IgD-negative memory B cell (primary cell): ENCODE data around the gene BBS1. TPM values are rescaled to one million over a fixed set of nuclear protein-coding genes. Genes with fewer than 3 reads are reported as not detected.
"Not testable (repeated sequence)": the region's sequence is repeated elsewhere in the genome, so short reads cannot be mapped to it uniquely, and the experiment has no call there.

Source experiments
- H3K27ac Mint-ChIP-seq, 3 donors: one replicate each; pipeline ENCODE4 v1.8.0; 2020 to 2022; ENCODE audit warnings: mild to moderate bottlenecking in 3 of 3, mixed read lengths in 3 of 3, moderate library complexity in 1 of 3
- H3K27me3 Mint-ChIP-seq: one replicate; pipeline ENCODE4 v1.8.0; 2021; ENCODE audit warnings: mixed read lengths
- H3K36me3 Mint-ChIP-seq: one replicate; pipeline ENCODE4 v1.8.0; 2020; ENCODE audit warnings: mild to moderate bottlenecking, mixed read lengths
- H3K4me1 Mint-ChIP-seq, 3 donors: one replicate each; pipeline ENCODE4 v1.8.0; 2020 to 2022; ENCODE audit warnings: mixed read lengths in 3 of 3, mild to moderate bottlenecking in 1 of 3
- H3K4me3 Mint-ChIP-seq, 4 donors: one replicate each; pipeline ENCODE4 v1.8.0; 2020 to 2022; ENCODE audit warnings: mild to moderate bottlenecking in 4 of 4, mixed read lengths in 4 of 4, moderate library complexity in 3 of 4
- H3K9me3 Mint-ChIP-seq, 3 donors: one replicate each; pipeline ENCODE4 v1.8.0; 2020 to 2021; ENCODE audit warnings: mixed read lengths in 3 of 3, mild to moderate bottlenecking in 1 of 3
- polyA plus RNA-seq: library from polyadenylated mRNA; unstranded; fragments of 300-500 nt; fragmentation: Illumina TruSeq; gene quantifications from one replicate; pipeline ENCODE4 v1.2.3, GENCODE V29; 2021

Gene BBS1
- polyA plus RNA-seq, 1 donor from 2014 or later, result 10.3 TPM

DNA sequence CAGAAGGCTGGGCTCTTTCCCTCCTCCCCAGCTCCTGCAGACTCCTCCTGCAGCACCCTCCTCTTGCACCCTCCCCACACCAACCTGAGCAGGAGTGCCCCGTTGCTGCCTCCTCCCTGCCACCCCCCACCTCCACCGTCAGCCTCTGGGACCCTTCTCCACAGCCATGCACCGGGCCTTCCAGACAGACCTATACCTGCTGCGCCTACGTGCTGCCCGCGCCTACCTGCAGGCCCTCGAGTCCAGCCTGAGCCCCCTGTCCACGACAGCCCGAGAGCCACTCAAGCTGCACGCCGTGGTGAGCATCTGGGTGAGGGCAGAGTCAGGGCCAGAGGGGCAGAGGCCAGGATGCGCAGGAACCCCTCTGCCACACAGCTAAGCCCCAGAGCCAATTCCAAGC is 19.2 kb downstream of the BBS1 start:
- H3K9me3 Mint-ChIP-seq, result no peaks in the 10 kb centered on the region
- peaks cover 0 to 3% (median 0%) of the 10 kb centered on the region in 3 donors for H3K4me1 Mint-ChIP-seq
- H3K36me3 Mint-ChIP-seq, result no peaks in the 10 kb centered on the region
- H3K27me3 Mint-ChIP-seq, result no peaks in the 10 kb centered on the region
- H3K4me3 Mint-ChIP-seq, result no peak overlapping the region
- H3K27ac Mint-ChIP-seq, result no peak overlapping the region

DNA sequence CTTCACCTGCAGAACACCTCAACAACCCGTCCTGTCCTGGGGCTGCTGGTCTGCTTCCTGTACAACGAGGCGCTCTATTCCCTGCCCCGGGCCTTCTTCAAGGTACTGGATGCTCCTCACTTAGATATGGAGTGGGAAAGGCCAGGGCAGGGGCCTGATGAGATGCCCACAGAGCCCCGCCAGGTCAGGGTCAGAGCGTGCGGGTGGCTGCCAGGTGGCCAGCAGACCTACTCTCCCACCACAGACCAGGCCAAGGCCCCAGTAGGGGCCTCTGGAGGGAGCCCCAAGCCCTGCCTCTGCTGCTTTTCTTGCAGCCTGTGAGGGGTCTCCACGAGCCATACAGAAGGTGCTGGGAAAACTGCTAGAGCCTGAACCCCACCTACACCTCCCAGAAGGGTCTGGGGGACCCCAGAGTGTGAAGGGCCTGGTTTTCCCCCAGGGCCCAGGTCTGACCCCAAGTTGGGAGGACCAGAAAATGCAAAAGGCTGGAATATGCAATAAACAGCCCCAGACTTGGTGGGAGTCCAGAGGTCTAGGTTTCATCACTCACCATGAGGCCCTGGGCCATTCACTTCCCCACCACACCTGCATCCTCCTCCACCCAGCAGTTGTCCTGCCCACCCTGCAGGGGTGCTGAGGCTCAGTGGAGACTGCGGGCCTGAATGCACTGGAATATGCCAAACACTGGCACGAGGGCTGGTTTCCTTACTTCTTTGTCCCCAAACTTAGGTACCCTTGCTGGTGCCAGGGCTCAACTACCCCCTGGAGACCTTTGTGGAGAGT is 20.7 kb downstream of the BBS1 start:
- Mint-ChIP-seq H3K4me1 (peaks cover 0 to 3% (median 0%) of the 10 kb centered on the region in 3 donors), H3K9me3 (no peaks in the 10 kb centered on the region), H3K36me3 (no peaks in the 10 kb centered on the region), H3K4me3 (no peak overlapping the region), H3K27me3 (no peaks in the 10 kb centered on the region), H3K27ac (peak overlapping the region in 1 of 3 donors; percentile 85)

DNA sequence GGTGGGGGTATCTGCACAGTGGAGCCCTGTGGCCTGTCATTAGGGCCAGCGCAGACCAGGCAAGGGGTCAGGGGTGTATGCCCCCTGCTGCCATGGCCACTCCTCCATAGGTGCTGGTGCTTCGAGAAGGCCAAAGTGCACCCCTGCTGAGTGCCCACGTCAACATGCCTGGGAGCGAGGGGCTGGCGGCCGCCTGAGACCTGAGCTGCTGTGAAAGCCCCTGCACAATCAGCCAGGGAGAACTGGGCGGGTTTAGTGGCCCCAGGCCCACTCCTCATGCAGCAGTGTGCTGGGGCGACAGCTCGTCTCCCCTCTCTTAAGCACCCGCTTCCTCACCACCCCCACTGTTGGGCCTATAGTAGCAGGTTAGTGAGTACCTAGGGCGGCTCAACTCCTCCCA is 21.4 kb downstream of the BBS1 start:
- no peaks in the 10 kb centered on the region for H3K27me3 Mint-ChIP-seq
- peak overlapping the region in 1 of 3 donors; percentile 85 for H3K27ac Mint-ChIP-seq
- H3K9me3 Mint-ChIP-seq, result no peaks in the 10 kb centered on the region
- peaks cover 4% of the 10 kb centered on the region for H3K36me3 Mint-ChIP-seq
- H3K4me3 Mint-ChIP-seq, result no peak overlapping the region
- peaks cover 0 to 3% (median 0%) of the 10 kb centered on the region in 3 donors for H3K4me1 Mint-ChIP-seq

DNA sequence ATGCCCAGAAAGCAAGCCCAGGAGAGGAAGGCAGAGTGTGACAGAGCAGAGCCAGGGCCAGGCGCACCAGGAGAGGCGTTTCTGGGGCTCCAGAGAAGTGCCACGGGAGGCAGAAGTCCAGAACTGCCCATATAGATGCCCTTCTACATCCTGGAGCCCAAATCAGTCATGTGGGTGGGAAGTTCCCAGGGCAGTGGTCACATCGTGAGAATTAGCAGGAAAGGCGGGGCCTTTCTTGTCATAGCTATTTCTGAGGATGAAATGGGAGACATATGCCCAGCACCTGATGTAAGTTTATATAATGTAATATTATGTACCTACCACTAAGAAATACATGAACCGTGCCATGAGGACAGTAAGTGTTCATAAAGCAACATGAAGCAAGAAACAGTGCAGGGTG is 22.3 kb downstream of the BBS1 start:
- peaks cover 4% of the 10 kb centered on the region for H3K36me3 Mint-ChIP-seq
- H3K4me1 Mint-ChIP-seq, result peaks cover 0 to 3% (median 0%) of the 10 kb centered on the region in 3 donors
- no peaks in the 10 kb centered on the region for H3K9me3 Mint-ChIP-seq
- no peaks in the 10 kb centered on the region for H3K27me3 Mint-ChIP-seq
- H3K4me3 Mint-ChIP-seq, result no peak overlapping the region
- H3K27ac Mint-ChIP-seq, result peak overlapping the region in 1 of 3 donors; percentile 82

DNA sequence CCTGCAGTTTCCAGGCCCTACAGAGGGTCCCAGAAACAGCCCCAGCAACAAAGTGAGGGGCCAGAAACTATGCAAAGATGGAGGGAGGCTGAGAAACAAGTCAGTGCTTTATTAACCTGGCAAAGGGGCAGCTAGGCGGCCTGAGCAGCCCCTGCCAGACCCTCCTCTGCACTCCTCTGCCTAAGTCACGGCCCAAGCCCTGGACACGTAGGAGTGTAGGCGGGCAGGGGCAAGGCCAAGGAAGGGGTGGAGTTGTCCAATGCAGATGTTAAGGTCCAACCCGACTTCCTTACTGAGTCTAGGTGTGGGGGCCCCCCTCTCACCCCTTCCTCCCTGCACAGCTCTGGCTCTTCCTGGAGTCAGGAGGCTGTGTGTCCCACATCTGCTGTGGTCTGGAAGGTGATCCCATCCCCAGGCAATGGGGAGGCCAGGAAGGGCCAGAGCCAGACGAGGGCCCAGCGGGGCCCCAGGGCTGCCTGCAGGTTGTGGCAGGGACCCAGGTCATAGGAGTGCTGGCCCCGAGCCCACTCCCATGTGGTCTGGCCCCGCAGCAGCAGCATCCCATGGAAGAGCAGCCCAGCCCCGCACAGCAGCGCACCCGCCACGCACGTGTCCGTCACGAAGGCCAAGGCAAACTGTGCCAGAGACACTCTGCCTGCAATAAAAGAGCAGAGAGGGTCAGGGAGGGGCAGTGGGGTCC is 28.9 kb downstream of the BBS1 start:
- no peak overlapping the region for H3K27ac Mint-ChIP-seq
- peaks cover 12% of the 10 kb centered on the region for H3K36me3 Mint-ChIP-seq
- H3K9me3 Mint-ChIP-seq, result no peaks in the 10 kb centered on the region
- peak overlapping the region in 1 of 4 donors; percentile 43 for H3K4me3 Mint-ChIP-seq
- peaks cover 18 to 23% (median 19%) of the 10 kb centered on the region in 3 donors for H3K4me1 Mint-ChIP-seq
- H3K27me3 Mint-ChIP-seq, result no peaks in the 10 kb centered on the region

DNA sequence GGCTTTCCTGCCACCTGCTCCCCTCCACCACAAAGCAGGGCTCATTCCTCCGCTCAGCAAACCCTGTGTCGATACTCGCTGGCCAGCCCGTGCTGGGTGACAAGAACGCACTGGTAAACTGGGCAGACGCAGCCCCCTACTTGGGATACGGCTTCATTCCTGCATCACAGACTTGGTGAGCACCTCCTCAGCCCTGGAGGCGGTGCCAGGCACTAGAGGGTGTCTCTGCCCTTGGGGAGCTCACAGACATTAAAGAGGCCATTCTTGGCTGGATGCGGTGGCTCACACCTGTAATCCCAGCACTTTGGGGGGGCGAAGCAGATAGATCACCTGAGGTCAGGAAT is 29.4 kb downstream of the BBS1 start:
- H3K27me3 Mint-ChIP-seq, result no peaks in the 10 kb centered on the region
- peaks cover 12% of the 10 kb centered on the region for H3K36me3 Mint-ChIP-seq
- no peak overlapping the region for H3K27ac Mint-ChIP-seq
- H3K4me1 Mint-ChIP-seq, result peaks cover 19 to 26% (median 21%) of the 10 kb centered on the region in 3 donors
- H3K9me3 Mint-ChIP-seq, result no peaks in the 10 kb centered on the region
- no peak overlapping the region for H3K4me3 Mint-ChIP-seq

DNA sequence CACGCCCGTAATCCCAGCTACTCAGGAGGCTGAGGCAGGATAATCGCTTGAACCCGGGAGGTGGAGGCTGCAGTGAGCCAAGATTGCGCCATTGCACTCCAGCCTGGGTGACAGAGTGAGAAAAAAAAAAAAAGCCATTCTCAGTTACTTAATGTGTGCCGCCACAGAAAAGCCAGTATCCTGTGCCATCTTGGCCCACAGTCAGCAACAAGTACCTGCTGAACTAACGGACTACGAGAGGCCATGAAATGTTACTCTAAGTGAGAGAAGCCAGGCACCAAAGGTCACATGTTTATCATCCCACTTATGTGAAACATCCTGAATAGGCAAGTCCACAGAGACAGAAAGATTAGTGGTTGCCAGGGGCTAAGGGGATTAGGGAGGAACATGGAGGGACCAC is 30.2 kb downstream of the BBS1 start:
- Mint-ChIP-seq H3K36me3 (peaks cover 12% of the 10 kb centered on the region), H3K4me1 (peaks cover 24 to 30% (median 24%) of the 10 kb centered on the region in 3 donors), H3K4me3 (peak overlapping the region in 1 of 4 donors; percentile 91), H3K27ac (peak overlapping the region in 2 of 3 donors; percentile 31 to 56)
- not testable (repeated sequence) for H3K27me3 Mint-ChIP-seq, H3K9me3 Mint-ChIP-seq

DNA sequence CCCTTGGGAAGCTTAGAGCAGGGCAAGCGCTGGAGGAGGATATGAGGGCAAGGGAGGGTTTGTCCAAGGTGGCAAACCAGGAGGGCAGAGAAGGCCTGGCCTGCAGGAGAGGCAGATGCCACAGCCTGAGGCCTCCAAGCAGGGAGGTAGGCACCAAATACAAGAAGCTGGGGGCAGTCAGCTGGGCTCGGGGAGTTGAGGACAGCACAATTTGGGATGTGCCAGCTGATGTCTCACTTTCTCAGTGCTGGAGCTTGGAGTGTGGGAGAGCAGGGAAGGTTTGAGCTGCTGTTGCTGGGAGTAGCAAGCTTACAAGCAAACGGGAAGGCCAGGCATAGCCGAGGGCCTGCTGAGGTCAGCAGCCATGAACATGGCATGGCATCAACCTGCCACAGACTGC is 31.5 kb downstream of the BBS1 start:
- H3K36me3 Mint-ChIP-seq, result peaks cover 8% of the 10 kb centered on the region
- peak overlapping the region in 1 of 4 donors; percentile 91 for H3K4me3 Mint-ChIP-seq
- H3K27me3 Mint-ChIP-seq, result no peaks in the 10 kb centered on the region
- no peaks in the 10 kb centered on the region for H3K9me3 Mint-ChIP-seq
- H3K27ac Mint-ChIP-seq, result peak overlapping the region; percentile 39 to 89 (median 39)
- H3K4me1 Mint-ChIP-seq, result peaks cover 24 to 30% (median 24%) of the 10 kb centered on the region in 3 donors

DNA sequence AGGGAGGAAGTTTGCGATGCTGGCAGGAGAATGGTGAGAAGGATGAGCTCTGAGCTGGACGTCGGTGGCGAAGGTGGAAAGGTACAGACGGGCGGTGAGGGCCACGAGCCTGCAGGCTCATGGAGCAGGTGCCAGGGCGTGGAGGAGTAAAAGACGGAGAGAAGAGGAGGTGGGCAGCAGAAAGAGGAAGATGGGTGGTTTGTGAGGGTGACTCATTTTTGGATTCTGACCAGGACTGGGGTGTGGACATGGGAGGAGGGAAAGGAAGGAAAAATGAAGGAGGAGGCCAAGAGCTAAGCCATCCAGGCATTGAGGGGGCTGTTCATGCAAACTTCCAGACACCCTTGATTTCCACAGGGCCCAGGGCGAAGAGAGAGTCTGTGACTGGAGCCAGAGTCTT is 31.9 kb downstream of the BBS1 start:
- Mint-ChIP-seq H3K27me3 (no peaks in the 10 kb centered on the region), H3K27ac (peak overlapping the region; percentile 39 to 93 (median 89)), H3K36me3 (peaks cover 8% of the 10 kb centered on the region), H3K4me3 (peak overlapping the region in 3 of 4 donors; percentile 28 to 91 (median 41)), H3K9me3 (no peaks in the 10 kb centered on the region), H3K4me1 (peaks cover 24 to 30% (median 24%) of the 10 kb centered on the region in 3 donors)

DNA sequence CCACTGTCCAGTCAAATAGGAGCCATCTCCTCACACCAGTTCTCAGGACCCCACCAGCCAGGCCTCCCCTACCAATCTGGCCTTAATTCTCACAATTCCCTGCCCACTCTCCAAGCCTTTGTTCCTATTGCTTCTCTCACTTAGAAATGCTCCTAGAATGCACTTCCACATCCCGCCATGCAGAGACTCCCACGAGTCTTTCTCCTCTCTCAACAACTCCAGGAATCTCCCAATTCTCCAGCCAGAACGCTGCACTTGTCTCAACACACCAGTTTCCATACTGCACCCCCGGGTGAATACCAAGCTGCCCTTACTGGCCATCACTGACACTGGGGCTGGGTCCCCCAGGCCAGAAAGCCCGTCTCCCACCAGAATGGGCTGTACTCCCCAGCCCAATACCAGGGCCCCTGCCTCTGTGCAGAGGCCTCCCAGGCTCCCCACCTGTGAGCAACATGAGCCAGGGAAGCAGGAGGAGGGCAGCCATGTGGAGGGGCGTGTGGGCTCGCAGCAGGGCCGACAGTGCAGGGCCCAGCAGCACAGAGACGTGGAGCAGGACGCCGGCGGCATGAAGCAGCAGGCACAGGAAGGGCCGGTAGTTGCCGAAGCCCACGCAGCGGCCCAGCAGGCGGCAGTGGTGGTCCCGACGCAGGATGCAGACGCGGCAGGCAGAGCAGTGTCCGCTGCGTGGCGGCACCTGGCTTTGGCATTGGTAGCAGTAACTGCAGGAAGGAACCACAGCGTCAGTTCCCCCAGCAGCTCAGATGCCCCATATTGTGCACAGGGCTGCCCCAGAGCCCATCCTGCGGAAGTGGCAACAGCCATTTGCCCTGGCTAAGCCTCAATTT is 33.0 kb downstream of the BBS1 start:
- Mint-ChIP-seq H3K4me3 (peak overlapping the region; percentile 59 to 92 (median 88)), H3K27me3 (no peaks in the 10 kb centered on the region), H3K9me3 (no peaks in the 10 kb centered on the region), H3K4me1 (peaks cover 24 to 29% (median 24%) of the 10 kb centered on the region in 3 donors), H3K36me3 (peaks cover 6% of the 10 kb centered on the region), H3K27ac (peak overlapping the region; percentile 89 to 95 (median 93))

DNA sequence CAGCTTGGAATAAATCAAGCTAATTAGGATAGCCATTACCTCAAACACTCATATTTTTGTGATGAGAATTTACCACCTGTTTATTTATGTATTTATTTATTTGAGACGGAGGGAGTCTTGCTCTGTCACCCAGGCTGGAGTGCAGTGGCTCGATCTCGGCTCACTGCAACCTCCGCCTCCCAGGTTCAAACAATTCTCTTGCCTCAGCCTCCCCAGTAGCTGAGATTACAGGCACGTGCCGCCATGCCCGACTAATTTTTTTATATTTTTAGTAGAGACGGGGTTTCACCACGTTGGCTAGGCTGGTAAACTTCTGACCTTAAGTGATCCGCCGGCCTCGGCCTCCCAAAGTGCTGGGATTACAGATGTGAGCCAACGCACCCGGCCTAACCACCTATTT is 34.5 kb downstream of the BBS1 start:
- H3K9me3 Mint-ChIP-seq, H3K27me3 Mint-ChIP-seq, H3K36me3 Mint-ChIP-seq: not testable (repeated sequence)
- peak overlapping the region; percentile 48 to 95 (median 65) for H3K27ac Mint-ChIP-seq
- peak overlapping the region; percentile 84 to 97 (median 94) for H3K4me3 Mint-ChIP-seq
- peaks cover 24 to 29% (median 28%) of the 10 kb centered on the region in 3 donors for H3K4me1 Mint-ChIP-seq

DNA sequence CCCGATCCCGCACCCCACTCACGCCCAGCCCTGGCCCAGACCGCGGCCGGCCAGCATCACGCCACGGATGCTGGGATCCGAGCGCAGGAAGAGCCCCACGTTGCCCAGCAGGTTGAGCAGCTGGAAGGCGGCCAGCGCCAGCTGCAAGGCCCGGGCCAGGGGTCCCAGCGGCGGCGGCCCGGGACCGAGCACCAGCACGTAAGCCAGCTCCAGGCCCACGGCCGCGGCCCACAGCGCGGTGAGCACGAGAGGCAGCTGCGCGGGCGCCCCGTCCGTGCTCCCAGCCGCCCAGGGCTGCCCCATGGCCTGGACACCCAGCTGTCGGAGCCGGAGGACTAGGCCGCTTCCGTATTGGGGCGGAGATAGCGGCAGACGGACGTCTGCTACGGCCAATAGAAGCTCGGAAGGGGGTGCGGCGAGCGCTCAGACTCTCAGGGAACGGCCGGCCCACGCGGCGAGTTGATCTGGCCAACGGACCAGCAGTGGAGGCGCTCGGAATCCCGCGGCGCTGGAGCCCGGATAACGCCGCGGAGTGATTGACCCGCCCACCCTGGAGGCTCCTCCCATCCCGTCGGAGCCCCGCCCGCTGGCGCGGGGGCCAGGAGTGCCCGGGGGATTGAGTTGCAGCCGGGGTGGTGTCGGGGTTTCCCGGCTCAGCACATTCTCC is 35.4 kb downstream of the BBS1 start, which contains the start of gene ZDHHC24:
ZDHHC24 (minus strand) TSS at position 348 of the 667 bp plus-strand sequence; CDS start at position 303, 45 bp downstream.
- peak within 1 kb of the TSS; percentile 61 to 95 (median 86) for H3K27ac Mint-ChIP-seq

DNA sequence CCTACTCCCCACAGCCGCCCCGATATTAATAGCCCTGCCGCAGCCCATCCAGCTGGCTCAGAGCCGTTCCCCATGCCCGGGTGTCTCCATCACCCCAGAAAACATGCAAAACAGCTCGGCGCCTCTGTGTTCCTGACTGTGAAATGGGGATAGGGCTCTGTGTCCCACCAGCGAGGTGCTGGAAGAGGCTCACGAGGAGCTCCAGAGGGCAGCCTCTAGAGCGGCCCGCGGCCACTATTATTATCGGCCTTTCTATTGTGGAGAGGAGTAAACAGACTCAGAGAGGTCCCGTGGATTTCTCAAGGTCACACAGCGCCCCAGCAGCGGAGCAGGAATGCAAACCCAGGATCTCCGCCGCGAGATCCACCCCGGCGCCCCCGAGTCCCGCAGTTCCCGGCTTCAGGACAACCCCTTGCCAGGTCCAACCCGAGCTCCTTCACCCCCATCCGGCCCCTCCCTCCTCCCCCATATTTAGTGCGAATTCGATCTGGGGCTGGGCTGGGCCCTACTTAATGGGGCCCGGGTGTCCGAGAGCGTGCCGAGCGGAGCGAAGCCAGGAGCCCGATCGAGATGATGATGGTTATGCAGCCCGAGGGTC is 36.0 kb downstream of the BBS1 start, which contains the start of gene ACTN3:
ACTN3 (plus strand) TSS at position 536 of the 598 bp plus-strand sequence; CDS start at position 571, 35 bp downstream.
- Mint-ChIP-seq H3K27ac (peak within 1 kb of the TSS; percentile 61 to 95 (median 86)), H3K27me3 (no peaks in the 10 kb centered on the region), H3K4me1 (peaks cover 24 to 28% (median 28%) of the 10 kb centered on the region in 3 donors), H3K4me3 (peak within 1 kb of the TSS; percentile 84 to 94 (median 92)), H3K36me3 (peaks cover 4% of the 10 kb centered on the region), H3K9me3 (no peaks in the 10 kb centered on the region)

More for the DNA sequence above, 35.4 kb downstream of the BBS1 start, which contains the start of gene ZDHHC24:
- H3K4me3 Mint-ChIP-seq, result peak within 1 kb of the TSS; percentile 84 to 97 (median 94)
- peaks cover 4% of the 10 kb centered on the region for H3K36me3 Mint-ChIP-seq
- no peaks in the 10 kb centered on the region for H3K27me3 Mint-ChIP-seq
- no peaks in the 10 kb centered on the region for H3K9me3 Mint-ChIP-seq
- H3K4me1 Mint-ChIP-seq, result peaks cover 24 to 28% (median 28%) of the 10 kb centered on the region in 3 donors
